ENCODE data around the gene EIF3B. TPM values are rescaled to one million over a fixed set of nuclear protein-coding genes. Genes with fewer than 3 reads are reported as not detected.
"Not testable (repeated sequence)": the region's sequence is repeated elsewhere in the genome, so short reads cannot be mapped to it uniquely, and the experiment has no call there.

EIF3B gene
- total RNA-seq, 1 donor from 2014 or later, result 161 TPM

DNA sequence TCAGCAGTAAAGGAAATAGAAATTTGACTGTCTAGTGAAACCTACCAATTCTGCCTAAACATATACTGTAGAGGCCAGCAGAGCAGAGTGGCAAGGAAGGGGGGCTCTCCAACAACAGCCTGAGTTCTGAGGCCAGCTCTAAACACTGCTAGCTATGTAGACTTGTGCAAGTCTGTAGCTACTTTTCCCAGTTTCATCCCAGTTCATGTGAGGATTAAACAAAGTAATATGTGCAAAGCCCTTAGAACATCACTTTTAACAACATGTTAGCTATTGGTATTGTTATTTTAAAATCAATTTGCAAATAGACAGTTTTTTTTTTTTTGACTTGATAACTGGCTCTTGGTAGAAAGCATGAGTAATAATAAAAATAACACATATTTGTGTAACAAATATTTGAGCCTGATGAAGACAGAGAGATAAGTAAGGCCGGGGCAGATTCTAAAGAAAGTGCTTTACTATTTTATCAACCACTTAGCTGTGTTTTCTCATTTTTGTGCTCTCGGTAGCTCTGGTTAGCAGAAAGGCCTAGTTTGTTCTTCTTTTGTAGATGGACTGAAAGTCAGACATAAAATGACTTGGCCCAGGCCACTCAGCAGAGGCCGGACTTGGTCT lies 58.1 kb downstream of the EIF3B start:
- no peak for DNase-seq (ENCODE audit: low read depth)
- TF ChIP-seq, protein P1, sequence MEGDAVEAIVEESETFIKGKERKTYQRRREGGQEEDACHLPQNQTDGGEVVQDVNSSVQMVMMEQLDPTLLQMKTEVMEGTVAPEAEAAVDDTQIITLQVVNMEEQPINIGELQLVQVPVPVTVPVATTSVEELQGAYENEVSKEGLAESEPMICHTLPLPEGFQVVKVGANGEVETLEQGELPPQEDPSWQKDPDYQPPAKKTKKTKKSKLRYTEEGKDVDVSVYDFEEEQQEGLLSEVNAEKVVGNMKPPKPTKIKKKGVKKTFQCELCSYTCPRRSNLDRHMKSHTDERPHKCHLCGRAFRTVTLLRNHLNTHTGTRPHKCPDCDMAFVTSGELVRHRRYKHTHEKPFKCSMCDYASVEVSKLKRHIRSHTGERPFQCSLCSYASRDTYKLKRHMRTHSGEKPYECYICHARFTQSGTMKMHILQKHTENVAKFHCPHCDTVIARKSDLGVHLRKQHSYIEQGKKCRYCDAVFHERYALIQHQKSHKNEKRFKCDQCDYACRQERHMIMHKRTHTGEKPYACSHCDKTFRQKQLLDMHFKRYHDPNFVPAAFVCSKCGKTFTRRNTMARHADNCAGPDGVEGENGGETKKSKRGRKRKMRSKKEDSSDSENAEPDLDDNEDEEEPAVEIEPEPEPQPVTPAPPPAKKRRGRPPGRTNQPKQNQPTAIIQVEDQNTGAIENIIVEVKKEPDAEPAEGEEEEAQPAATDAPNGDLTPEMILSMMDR (conservative IDR thresholded peaks at IDR 0.05; ENCODE audit: low read depth, low read length), result no peak
- no peak overlapping the region for H3K4me3 ChIP-seq (ENCODE audit: low read depth, low read length)

DNA sequence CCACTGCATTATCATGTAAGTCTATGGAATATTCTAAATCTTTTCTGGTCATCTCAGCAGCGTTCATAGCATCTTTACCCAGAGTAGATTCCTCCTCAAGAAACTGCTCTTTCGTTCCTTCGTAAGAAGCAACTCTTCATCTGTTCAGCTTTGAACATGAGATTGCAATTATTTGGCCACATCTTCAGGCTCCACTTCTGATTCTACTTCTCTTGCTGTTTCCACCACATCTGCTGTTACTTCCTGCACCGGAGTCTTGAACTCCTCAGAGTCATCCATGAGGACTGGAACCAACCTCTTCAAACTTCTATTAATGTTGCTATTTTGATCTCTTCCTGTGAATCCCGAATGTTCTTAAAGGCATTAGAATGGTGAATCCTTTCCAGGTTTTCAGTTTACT lies 61.4 kb downstream of the EIF3B start:
- TF ChIP-seq, protein P1 (conservative IDR thresholded peaks at IDR 0.05; ENCODE audit: low read depth, low read length), result no peak
- DNase-seq (ENCODE audit: low read depth), result no peak
- no peak overlapping the region for H3K4me3 ChIP-seq (ENCODE audit: low read depth, low read length)

DNA sequence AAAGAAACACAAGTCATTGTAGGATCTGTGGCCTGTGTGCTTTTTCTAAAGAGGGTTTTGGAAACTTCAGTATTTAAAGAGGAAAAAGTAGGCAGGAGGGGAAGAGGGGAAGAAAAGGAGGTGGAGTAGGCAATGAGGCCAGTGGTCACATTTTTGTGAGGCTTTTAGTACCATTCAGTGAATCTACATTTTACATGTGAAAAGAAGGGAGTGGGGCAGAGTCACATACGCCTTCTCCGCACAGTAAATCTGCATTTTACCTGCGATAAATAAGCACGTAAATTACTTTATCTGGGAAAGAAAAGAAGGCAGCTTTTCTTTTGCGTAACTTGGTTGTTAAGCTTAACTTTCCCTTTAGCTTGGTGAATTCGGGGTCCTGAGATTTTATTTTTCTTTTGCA lies 62.0 kb downstream of the EIF3B start:
- TF ChIP-seq, protein P1 (conservative IDR thresholded peaks at IDR 0.05; ENCODE audit: low read depth, low read length), result no peak
- DNase-seq (ENCODE audit: low read depth), result no peak
- no peak overlapping the region for H3K4me3 ChIP-seq (ENCODE audit: low read depth, low read length)

DNA sequence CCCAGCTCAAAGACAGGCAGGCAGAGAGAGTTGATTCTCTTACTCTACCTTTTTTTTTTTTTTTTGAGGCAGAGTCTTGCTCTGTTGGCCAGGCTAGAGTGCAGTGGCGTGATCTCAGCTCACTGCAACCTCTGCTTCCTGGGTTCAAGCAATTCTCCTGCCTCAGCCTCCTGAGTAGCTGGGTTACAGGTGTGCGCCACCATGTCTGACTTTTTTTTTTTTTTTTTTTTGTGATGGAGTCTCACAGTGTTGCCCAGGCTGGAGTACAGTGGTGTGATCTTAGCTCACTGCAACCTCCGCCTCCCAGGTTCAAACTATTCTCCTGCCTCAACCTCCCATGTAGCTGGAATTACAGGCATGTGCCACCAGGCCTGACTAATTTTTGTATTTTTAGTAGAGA lies 62.6 kb downstream of the EIF3B start:
- not testable (repeated sequence) for H3K4me3 ChIP-seq (ENCODE audit: low read depth, low read length); DNase-seq (ENCODE audit: low read depth)

DNA sequence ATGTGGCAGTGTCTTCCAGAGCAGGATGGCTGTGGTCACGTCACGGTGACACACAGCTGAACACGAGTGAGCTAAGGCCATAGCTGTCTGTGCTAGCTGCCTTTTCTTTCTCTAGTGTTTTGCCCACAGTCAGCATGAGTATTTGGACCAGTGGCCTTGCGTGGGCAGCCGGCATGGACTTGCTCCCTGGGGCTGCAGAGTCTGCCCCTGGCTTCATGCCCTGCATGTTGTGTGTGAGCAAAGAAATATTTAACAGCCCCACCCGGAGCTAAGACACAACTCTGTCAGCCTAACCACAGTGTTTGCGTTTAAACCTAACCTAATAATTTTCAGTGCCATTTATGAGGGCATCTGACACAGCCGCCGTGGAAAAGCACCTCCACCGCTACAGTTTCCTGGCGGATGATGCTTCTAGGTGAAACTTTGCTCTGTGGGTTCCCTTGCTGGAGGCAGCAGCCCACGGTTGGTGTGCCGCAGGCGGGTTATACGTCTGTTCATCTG lies 63.4 kb downstream of the EIF3B start:
- no peak for DNase-seq (ENCODE audit: low read depth)
- no peak overlapping the region for H3K4me3 ChIP-seq (ENCODE audit: low read depth, low read length)
- TF ChIP-seq, protein P1 (conservative IDR thresholded peaks at IDR 0.05; ENCODE audit: low read depth, low read length), result no peak

DNA sequence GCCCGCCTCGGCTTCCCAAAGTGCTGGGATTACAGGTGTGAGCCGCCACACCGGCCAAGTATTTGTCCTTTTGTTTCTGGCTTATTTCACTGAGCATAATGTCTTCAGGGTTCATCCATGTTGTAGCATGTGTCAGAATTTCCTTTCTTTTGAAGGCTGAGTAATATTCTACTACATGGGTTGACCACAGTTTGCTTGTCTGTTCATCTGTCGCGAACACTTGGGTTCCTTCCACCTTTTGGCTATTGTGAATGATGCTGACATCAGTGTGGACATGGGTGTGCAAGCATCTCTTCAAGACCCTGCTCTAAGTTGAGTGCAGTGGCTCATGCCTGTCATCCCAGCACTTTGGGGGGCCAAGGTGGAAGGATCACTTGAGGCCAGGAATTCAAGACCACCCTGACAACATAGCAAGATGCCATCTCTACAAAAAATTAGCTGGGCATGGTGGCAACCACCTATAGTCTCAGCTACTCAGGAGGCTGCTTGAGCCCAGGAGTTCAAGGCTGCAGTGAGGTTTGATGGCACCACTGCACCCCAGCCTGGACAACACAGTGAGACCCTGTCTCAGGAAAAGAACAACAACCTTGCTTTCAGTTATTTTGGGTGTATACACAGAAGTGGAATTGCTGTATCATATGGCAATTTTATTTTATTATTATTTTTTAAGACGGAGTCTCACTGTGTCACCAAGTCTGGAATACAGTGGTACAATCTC lies 65.7 kb downstream of the EIF3B start:
- no peak overlapping the region for H3K4me3 ChIP-seq (ENCODE audit: low read depth, low read length)
- TF ChIP-seq, protein P1 (conservative IDR thresholded peaks at IDR 0.05; ENCODE audit: low read depth, low read length), result no peak
- no peak for DNase-seq (ENCODE audit: low read depth)

DNA sequence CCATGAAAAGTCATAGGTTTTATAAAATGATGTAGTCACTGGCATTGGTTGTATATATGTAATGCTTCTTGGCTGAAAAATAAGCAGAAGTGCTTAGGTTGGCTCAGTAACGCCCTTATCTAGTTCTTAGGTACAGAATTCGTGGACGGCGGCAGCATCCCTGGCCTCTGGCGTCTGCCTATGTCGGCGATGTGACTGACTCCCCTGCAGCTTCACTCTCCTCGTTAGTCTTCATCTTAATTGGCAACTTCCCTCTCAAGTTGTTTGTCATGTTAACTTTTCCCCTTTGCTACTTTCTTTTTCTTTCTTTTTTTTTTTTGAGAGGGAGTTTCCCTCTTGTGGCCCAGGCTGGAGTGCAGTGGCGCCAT lies 67.3 kb downstream of the EIF3B start:
- DNase-seq (ENCODE audit: low read depth), result no peak
- TF ChIP-seq, protein P1 (conservative IDR thresholded peaks at IDR 0.05; ENCODE audit: low read depth, low read length), result no peak
- no peak overlapping the region for H3K4me3 ChIP-seq (ENCODE audit: low read depth, low read length)
